SW 1271 (cell line): ENCODE data around the gene RALA.
"Not testable (repeated sequence)": the region's sequence is repeated elsewhere in the genome, so short reads cannot be mapped to it uniquely, and the experiment has no call there.

Source experiments
- DNase-seq, 2 experiments: peaks; one replicate each; lab custom pipeline; 2025; lab: John Stamatoyannopoulos, UW

The RALA gene

DNA sequence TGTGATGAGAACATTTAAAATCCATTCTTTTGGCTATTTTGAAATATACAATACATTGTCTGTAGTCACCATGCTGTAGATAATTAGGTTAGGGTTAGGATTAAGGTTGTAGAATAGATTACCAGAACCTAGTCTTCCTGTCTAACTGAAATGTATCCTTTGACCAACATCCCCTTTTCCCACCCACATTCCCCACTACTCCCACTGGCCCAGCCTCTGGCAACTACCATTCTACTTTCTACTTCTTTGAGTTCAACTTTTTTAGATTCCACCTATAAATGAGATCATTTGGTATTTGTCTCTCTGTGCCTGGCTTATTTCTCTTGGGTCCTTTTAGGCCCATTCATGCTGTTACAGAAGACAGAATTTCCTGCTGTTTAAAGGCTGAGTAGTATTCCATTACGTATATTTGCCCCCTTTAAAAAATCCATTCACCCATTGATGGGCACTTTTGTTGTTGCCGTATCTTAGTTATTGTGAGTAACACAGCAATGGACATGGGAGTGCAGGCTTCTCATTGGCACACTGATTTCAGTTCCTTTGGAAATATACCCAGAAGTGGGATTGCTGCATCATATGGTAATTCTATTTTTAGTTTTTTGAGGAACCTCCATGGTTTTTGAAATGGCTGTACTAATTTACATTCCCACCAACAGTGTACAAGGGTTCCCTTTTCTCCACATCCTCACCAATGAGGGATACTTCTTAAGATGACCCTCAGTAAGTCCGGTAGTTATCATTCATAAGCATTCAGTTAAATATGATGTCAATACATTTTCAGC lies 104.0 kb downstream of the RALA start:
- DNase-seq: no peak

DNA sequence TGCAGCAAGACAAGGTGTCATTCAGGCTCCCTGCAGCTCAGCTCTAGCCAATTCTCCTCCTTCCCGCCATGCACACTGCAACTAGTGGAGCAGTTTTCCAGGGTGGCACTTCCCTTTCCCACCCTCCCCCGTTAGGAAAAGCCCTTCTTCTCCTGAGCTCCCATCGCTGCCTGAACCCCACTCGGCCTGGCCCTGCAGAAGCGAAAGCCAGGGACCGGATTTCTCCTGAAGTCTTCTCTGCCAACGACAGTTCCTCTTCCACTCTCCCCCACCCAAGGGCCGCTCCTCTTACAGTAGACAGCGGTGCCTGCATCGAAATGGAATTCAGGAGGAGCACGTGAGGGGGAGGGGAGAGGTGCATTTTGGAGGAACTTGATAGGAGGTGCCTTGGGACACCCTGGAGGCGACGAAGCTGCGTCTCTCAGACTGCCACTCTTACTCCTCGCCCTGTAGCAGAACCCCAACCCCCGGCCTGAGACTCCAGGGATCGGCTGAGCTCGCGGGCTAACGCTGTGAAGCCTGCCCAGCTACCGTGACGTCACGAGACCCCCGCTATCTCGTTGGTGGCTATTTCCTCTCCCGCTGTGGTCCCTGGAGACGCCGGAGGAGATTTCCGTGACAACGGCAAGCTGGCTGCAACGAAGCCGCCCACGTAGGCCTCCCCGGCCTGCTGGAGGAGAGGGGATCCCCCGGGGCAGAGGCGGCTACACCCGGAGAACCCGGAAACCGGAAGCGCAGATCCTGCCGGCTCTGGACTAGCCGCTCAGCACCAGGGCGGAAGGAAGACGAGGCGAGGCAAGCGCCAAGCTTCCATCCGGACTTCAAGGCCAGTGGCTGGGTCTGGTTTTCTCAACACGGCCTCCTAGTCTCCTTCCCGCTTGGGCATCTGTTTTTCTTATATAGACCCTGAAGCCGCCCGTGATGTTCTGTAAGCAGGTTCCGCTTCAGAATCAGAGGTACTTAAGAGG lies 109.7 kb downstream of the RALA start:
- DNase-seq: peak; percentile 70 to 86

DNA sequence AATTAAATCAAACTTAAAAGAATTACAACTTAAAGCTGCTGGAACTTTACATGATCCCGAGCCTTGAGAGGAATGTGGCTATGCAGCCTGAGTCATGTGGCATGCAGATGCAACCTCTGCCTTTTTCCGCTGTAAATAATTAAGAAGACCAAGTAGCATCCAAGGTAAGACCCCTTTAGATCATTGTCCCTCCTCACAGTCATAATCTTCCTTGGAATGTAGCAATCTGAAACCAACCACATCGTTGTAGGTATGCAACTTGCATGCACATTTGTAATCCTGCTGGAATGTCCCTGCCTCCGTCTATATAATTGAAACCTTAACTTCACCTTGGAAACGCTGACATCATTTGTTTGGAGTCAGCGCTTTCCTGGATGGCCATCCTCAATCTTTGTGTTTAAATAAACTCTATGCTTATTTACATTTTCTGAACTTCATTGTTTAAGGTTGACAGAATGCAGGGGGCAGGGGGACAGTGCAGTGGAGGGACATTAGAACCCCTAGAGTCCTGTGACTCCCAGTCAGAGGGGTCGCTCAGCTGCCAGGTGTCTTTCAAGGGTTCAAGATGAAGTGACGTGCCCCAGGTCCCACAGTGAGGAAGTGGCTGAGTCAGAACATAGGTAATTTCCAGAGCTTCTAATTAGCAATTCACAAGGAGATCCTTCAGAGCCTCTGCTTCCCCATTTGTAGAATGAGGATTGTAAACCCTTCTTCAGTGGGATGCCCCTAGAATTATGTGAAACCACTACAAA lies 110.7 kb downstream of the RALA start:
- DNase-seq: peak in 1 of 2 experiments; percentile 44

DNA sequence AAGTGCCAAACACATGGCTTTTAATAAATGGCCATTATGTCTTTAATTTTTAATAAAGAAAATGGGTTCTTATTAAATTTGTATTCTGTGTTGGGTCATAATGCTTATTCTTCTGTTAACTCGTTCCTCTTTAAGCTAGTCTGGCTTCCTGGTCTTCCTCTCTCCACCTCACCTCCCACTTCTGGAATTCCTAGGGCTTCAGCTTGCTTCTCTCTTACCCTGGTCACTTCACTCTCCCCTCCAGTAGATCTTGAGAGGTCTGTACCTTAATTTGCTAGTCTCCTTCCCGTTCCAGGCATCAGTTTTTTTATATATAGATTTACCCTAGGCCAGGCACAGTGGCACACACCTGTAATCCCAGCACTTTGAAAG lies 111.2 kb downstream of the RALA start:
- no peak for DNase-seq

DNA sequence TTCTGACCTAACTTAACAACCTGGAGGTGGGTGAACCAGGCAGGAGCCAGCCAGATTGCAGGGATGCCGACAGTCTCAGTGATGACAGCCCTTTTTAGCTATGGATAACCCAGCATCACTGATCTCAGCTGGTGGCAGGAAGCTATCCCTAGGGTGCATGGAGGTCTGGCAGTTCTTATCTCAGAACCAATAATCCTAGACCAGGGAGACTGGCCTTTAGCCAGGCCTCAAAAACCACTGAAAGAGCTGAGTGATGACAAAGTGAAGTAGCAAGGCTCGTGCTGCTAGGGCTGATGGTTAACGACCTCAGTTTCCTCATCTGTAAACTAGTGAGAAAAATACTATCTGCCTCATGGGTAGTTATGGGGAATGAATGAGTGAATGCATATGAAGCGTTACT lies 112.5 kb downstream of the RALA start:
- DNase-seq: no peak

DNA sequence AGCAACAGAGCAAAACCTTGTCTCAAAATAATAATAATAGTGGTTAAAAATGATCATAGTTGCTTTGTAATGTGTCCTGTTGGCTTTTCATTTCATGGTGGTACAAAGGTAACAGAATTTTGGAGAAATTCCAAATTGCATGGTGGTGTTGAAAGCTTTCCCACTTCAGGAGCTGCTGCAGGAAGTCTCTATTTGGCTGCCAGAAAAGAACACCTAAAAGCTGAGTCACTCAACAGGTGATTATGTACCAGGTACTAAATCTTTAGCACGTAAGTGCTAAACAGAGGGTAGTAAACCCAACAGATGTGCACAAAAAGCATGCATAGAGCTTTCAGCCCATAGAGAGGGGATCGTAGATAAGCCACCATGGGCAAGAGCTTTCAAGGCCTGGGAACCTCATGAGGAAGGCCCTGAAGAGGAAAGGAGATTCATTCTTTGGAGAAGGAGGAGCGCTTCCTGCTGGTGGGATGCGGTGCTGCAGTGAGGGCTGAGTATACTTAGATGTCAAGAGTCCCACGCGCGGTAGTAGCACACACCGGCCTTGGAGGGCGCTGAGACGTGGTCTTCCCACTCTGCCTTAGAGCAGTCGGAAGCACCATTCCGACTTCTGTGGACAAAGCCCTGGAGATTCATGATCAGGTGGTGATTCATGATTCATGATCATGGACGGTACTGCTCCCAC lies 118.7 kb downstream of the RALA start:
- DNase-seq: no peak

DNA sequence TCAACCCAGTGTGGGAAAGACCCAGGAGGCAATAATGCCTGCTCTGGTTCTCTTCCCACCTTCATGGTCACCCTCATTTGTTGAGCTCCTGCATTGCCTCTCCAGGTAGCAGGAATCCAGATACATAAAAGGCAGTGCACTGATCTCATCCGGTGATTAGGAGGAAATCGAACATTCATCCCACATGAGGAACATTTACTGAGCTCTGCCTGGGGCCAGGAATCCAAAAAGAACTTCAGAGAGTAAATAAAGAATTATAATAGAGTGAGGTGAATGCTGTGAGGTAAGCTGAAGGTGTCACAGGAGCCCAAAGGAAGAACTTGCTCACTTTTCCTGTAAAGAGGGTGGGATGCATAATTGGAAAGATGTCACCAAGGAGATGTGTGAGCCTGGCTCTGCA lies 121.2 kb downstream of the RALA start:
- DNase-seq: no peak

DNA sequence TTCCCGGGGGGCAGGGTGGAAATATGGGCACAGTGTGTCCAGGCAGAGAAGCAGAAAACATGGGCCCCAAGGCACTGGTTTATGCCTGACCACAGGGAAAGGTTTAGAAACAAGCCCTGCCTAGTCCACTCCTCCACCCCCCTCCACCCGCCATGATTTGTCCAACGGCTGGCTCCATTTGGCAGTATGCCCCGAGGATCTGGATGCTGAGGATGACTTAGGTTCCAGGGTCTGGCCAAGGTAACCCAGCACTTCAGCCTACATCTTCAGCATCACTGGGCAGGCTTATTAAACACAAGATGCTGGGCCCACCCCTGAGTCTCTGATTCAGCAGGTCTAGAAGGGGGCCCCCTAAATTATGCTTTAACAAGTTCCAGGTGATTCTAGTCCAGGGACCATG lies 121.9 kb downstream of the RALA start:
- no peak for DNase-seq

DNA sequence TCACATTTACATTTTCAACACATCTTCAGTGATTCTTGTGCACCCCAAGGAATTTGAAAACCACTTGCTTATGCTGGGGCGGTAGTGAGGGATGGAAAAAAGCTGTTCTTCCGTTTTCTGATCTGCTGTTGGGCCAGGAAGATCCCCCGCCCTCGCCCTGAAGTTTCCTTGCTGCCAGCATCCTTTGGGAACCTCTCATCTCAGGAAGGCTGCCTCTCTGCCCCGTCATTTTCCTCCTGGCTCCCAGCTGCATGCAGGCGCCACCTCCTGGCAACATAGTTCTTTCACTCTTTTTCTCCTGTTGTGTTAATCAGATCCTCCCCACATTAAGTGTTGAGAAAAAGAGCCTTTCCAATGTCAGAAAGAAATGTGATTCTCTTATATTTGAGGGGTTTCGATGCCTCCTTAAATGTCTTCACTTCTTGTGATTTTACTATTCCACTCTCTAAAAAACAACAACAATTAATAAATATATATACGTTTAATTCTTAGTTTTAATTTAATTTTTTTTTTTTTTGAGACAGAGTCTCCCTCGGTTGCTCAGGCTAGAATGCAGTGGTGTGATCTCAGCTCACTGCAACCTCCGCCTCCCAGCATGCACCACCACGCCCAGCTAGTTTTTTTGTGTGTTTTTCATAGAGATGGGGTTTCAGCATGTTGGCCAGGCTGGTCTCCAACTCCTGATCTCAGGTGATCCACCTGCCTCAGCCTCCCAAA lies 122.9 kb downstream of the RALA start:
- DNase-seq: peak in 1 of 2 experiments; percentile 69

DNA sequence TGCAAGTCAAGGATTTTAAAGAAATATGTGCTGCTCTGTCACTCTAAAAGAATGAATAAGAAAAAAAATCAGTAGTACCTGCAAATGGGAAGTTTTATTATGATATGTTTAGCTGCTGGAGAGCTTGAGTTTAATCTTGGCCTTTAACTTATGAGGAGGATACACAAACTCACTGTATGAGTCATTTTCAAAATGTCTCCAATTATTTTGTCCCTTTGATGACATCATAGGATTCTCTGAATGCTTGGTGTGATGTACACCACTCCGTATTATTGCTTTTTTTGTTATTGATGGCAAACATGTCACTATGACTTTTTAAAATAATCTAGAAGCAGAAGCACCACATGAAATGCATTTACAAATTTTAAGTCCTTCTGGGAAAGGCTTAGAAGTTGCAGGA lies 125.8 kb downstream of the RALA start:
- DNase-seq: no peak

DNA sequence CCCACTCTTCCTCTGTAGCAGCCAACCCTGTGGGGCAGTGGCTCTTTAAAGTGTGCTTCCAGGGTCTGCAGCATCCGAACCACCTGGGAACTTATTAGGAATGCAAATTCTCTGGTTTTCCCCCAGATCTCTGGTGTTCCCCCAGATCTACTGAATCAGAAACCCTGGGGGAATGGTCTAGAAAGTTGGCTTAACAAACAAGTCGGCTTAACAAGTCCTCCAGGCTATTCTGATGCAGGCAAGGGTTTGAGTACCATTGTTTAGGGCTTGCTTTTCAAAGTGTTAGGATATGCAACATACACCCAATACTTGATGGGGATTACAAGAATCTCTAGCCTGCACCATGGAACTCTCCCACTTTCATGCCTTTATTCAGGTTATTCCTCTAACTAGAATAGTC lies 126.3 kb downstream of the RALA start:
- no peak for DNase-seq

DNA sequence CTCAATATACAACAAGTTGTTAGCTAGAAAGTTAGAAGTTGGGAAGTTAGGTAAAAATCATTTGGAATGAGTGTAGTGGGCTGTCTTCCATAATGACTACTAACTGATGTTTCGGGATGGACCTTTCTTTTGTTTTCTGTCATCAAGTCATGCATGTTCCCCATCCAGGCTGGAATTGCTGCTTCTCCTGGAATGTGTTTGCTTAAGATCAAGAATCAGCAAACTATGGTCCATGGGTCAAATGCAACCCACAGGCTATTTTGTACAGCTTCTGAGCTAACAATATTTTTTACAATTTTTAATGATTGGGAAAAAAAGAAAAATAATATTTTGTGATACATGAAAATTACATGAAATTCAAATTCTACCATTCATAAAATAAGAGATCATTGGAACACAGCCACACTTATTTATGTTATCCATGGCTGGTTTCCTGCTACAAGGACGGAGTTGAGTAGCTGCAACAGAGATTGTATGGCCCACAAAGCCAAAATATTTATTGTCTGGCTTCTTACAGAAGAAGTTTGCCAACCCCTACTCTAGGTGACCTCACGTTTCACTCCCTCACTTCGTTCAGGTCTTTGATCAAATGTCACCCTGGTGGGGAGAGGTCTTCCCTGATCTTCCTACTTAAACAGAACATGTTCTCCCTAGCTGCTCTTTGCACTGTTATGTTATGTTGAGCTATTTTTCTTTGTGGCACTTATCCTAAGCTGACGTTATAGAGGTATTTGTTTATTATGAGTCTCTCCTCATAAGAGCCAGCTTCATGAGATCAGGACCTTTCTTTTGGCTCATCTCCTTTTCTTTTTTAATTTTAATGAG lies 127.1 kb downstream of the RALA start:
- no peak for DNase-seq

DNA sequence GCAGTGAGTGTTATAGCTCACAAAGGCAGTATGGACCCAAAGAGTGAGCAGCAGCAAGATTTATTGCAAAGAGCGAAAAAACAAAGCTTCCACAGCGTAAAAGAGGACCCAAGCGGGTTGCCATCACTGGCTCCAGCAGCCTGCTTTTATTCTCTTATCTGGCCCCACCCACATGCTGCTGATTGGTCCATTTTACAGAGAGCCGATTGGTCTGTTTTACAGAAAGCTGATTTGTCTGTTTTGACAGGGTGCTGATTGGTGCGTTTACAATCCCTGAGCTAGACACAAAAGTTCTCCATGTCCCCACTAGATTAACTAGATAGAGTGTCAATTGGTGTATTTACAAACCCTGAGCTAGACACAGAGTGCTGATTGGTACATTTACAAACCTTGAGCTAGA lies 129.9 kb downstream of the RALA start:
- not testable (repeated sequence) for DNase-seq

DNA sequence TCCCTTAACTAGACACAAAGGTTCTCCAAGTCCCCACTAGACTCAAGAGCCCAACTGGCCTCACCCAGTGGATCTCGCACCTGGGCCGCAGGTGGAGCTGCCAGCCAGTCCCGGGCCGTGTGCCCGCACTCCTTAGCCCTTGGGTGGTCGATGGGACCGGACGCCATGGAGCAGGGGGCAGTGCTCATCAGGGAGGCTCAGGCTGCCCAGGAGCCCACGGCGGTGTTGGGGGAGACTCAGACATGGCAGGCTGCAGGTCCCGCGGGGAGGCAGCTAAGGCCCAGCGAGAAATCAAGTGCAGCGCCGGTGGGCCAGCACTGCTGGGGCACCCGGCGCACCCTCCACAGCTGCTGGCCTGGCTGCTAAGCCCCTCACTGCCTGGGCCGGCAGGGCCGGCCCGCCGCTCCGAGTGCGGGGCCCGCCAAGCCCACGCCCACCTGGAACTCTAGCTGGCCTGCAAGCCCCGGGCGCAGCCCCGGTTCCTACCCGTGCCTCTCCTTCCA lies 130.5 kb downstream of the RALA start:
- no peak for DNase-seq

DNA sequence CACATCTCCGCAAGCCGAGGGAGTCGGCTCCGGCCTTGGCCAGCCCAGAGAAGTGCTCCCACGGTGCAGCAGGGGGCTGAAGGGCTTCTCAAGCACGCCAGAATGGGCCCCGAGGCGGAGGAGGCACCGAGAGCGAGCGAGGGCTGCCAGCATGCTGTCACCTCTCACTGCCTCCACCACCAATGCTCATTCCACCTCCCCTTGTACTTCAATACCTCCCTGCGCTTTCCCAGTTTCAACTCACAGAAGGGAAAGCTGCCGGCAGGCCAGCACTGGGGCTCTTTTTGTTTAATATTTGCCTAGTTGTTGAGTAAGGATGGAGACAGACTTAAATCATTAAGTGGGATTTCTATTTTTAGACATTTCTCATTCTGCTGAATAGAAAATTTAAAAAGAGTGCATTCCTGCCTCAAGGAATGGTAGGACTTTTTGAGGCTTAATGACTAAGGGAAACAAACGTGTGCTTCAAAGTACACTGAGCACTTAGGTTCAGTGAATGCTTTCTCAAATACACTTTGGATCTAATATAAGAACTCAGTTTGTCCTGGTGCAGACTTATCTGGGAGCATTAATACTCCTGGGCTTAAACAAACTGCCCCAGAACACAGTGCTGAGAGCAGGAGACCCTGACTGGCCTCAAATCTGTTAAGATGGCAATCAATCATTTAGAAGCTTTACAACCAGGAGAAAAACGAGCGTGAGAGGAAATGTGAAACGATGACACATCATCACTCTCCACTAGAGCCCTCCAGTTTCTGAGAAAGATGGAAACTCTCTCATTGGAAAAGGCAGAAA lies 131.2 kb downstream of the RALA start:
- DNase-seq: no peak

DNA sequence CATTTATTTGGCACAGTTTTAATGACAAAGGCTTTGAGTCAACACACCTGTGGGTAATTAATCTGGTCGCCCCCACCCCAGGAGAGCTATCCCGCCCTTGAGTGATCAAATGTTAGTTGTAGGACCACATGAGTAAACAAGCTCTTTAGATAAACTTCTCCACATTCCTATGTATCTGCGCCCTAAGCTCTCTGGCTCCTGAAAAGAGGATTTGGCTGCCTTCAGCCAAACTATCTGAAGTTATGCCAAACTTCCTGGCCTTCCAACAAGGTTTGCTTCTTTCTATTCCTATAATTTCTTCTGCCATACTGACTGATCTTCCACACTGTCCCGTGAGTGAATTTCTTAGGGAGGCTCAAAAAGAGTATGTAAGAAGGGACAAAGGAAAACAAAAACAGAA lies 134.2 kb downstream of the RALA start:
- no peak for DNase-seq
